Hepatic stellate cell (primary cell): ENCODE measurements around the gene RRP9.

Experiments
- DNase-seq: peaks from one replicate; pipeline ENCODE4 v3.0.0; 2011; ENCODE audit warnings: low spot score

RRP9 gene

DNA sequence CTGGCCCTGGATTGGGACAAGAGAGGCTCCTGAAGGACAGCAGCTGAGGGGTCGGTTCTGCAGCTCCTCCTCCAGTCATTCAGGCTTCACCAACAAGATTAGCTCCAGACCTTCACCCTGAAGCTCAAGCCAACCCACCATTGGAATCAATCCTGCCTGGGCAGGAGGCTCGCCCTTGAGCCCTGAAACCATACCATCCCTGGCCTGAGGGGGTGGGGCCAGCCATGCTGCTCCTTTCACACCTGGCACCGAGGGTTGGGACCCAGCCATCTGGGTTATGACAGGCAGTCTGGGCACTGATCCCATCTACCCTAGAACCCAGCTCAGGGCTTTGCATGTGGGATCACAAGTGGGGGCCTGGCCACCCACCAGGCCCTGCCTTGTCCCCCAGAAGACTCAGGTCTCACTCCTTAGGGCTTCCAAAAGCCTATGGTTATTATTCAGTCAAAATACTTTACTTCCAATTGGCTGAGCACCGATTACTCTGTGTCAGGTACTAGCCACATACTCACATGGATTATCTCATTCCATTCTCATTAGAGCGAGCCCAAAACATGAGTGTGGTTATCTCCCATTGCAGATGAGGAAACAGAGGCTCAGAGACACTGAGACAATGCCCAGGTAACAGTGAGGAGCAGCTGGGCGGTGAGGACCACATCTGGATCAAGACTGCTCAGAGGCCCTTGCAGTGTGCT, 29.0 kb upstream of the RRP9 start:
- no peak for DNase-seq

DNA sequence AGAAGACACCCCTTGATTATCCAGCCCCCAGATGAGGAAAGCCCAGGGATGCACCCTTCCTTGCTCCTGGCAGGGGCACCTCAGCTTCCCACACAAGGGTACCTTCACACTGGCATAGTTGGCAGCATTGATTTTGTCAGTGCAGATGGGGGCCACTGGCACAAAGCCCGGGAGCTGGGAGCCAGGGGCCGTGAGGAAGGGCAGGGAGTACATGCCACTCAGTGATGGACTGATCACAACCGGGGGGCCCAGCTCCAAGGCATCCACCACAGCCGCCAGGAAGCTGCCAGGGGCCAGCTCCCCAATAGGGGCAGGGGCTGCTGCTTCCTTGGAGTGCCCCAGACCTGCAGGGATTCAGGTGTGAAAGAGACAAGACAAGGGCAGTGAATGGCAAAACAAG, 28.1 kb upstream of the RRP9 start:
- no peak for DNase-seq

DNA sequence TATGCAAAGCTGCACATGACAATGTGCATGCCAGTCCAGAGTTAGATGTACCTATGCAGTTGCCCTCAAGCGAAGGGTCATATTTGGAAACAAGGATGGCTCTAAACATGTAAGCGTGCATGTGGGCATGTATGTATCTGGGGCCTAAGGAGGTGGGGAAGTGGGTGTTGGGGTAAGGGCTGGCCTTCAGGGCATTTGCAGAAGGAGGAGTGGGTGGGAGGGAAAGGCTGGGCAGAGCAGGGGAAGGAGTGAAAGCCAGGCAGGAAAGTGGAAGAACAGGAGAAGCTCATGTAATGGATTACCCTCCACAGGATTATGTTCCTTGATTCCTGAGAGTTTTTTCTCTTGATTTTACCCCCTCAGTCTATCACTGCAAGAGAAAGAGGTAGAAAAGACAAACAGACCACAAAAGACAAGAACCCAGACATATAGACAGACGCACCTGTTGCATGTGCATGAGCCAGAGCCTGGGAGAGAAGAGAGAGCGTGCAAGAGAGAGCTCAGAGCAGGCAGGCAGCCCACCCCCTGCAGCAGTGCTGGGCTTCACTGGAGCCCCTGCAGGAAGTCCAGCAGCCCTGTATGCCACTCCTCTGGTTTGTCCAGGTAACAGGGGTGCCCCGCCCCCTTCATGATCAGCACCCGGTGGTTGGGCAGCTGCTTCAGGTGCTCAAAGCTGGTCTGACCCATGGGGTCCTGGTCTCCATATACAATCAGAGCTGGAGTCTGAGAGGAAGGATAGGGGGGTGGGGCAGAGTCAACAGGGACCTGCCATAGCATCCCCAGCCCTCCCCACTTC, 27.4 kb upstream of the RRP9 start:
- no peak for DNase-seq

DNA sequence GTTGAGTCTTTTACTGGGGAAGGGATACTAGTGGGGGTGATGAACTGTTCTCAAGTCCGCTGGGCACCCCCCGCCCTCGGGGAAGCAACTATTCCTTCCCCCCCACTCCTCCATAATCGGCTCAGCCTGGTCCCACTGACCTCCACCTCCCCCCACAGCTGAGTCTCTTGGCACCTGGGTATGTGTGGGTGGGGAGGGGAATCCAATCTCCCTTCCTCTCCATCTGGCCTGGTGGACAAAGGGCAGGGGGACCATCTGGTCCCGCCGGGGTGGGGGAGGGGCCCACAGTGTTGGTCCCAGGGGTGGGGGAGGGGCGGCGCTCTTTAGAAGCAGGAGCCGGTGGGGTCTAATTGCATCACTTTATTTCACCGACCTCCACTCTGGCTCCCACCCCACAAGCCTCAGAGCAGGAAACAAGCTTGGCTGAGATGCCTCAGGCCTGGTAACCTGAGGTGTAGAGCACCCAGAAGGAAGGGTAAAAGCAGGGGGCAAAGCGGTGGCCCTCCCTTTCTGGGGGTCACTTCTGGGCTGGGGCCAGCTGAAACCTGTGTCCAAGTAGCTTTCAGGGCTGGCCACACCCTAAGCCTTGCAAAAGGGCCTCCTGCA, 26.6 kb upstream of the RRP9 start:
- no peak for DNase-seq

DNA sequence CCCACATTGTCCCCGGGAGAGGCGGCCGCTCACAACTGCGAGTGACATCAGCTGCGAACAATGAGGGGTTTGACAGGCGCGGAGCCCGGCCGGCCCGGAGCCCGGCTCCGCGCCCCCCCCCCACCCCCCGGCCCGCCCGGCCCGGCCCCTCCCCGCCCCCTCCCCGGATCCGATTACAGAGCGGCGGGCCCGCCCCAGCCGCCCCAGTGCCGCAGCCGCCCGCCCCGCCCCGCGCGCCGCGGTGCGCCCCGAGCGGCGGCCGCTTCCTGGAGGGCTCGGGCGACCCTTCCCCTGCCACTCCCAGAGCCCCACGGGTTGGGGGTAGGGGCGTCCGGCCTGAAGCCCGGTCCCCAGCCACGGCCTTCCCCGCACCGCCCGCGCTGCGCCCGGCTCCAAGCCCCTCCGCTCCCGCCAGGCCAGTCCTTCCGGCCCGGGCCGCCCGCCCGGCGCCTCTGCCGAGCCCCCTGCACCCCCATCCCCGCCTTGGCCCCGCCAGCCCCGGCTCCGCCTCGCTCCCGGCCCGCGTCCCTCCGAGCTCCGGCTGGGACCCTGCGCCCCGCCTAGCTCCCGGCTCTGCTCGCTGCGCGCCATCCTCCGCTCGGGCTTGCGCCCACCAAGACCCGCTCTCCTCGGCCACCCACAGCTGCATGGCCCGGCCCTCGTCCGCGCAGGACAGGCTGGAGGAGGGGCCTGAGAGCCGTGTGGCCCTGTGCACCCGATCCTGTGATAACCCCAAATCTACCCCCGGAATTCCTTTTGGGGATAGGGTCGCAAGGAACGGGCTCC, 25.9 kb upstream of the RRP9 start, which contains the start of gene PCBP4:
Gene PCBP4 (minus strand): TSS at position 71 of the 786 bp plus-strand sequence. CDS start 6,214 bp downstream, outside the sequence.
- peak; percentile 72 for DNase-seq

DNA sequence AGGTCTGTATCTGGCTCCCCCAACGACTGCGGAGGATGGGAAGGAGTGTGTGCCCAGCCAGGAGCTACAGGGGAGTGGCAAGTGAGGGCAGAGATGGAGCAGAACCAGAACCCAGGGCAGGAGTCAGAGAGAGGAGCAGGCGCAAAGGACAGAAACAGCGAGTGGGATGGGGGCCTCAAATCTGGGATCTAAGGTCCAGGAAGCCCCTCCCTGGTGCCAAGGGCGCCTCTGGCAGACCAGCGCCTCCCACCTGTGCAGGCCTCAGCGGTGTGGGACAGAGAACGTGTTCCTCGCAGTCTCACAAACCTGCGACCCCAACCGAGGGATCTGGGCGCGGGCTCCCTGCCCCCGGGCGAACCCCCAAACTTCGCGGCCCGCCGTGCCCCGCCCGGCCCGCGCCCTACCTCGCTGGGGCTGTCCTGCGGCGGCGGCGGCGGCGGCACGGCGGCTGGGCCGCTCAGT, 25.2 kb upstream of the RRP9 start:
- no peak for DNase-seq

DNA sequence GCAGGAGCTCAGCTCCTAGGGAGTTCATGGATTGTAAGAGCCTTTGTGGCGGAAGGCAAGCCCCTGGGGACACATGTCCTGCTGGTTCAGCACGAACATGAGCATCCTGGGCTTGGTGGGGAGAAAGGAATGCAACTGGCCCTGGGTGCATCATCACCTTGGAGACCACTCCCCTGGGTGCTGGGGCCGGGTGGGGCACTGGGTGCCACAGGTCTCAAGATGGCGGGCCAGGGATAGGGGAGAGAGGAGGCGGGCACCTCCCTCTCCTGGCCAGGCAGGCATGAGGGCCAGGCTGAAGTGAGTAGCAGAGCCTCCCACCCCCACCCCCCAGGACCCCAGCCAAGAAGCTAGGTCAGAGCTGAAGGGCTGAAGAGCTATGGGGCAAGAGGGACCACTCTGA, 24.8 kb upstream of the RRP9 start:
- no peak for DNase-seq

DNA sequence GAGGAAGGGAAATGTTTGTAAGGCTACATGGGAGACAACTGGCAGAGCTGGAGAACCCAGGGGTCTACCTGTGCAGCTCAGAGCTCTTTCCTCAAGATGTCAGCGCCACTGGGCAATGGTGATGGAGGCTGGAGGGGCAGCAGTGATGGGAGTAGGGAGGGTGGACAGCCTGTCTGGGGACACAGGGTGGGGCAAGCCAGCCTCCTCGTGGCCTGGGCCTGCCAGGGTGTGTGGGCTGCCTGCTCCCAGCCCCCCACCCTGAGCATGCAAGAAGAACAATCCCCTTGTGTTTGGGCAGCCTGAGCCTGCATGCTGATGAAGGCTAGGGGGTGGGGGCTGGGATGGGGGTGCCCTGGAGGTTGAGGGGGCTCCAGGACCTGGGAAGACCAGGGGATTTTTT, 24.3 kb upstream of the RRP9 start:
- DNase-seq, result no peak

DNA sequence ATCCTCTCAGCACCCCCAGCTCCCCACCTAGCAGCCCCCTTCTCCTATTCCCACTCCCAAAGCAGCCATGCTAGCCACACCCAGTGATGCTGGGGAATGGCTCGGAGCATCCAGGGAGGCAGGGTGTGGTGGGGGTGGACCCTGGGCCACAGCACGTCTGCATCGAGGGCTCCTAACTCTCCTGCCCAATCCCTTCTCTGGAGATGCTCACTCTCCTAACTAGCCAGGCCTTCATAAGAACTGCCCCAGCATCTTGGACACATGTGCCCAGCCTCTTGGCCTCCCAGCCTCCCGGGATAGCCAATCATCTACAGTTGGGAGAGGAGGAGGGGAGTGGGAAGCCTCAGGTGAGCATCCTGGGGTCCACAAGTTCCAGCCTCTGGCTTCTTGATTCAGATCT, 22.8 kb upstream of the RRP9 start:
- DNase-seq, result no peak

DNA sequence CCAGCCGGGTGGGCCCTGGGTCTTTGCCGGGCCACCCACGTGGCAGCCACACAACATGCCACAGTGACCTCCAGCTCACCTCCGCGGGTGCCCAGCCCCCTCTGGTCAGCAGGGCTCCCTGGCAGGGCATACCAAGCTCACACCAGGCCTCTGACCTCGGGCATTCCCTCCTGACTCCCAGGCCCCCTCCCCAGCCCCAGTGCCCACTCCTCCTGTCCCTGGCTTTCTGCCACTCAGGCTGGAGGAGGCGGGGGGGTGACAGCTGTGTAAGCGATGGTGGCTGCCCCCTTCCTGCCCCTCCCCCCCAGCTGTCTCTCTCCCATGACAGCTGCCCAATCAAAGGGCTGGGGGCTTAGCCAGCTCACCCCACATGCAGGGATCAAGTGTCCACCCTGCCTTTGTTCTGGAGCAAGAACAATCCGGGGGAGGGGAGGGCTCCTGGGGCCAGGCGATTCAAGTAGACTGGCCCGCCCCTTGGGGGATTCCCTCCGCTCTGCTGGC, 22.3 kb upstream of the RRP9 start:
- no peak for DNase-seq

DNA sequence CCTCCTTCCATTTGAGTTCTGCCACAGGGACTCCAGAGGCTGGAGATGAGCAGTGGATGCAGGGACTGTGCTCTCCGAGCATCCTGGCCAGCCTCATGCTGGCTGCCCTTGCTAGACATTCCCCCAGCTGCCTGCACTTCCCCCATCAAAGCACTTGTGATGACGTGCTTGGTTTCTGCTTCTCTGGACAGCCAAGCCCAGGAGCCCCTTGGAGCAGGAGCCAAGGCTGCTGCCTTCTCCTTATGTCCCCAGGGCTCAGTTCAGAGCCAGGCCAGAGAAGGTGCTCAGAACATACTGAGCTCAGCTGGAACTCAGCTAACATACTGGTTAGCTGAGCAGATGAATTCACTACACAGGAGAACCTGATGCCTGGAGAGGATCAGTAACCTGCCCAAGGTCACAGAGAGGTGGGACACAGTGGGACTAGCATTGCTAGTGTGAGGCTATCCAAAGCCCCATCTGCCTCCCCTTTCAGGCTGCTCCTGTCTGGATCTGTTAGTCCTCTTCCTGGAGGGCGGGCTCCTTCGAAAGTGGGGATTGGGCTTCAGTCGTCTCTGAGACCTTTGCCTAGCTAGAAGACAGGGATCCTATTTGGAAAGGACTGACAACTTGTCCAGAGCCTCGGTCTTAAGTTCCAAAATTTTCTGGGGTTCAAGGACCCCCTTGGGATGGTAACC, 21.3 kb upstream of the RRP9 start:
- DNase-seq, result no peak

DNA sequence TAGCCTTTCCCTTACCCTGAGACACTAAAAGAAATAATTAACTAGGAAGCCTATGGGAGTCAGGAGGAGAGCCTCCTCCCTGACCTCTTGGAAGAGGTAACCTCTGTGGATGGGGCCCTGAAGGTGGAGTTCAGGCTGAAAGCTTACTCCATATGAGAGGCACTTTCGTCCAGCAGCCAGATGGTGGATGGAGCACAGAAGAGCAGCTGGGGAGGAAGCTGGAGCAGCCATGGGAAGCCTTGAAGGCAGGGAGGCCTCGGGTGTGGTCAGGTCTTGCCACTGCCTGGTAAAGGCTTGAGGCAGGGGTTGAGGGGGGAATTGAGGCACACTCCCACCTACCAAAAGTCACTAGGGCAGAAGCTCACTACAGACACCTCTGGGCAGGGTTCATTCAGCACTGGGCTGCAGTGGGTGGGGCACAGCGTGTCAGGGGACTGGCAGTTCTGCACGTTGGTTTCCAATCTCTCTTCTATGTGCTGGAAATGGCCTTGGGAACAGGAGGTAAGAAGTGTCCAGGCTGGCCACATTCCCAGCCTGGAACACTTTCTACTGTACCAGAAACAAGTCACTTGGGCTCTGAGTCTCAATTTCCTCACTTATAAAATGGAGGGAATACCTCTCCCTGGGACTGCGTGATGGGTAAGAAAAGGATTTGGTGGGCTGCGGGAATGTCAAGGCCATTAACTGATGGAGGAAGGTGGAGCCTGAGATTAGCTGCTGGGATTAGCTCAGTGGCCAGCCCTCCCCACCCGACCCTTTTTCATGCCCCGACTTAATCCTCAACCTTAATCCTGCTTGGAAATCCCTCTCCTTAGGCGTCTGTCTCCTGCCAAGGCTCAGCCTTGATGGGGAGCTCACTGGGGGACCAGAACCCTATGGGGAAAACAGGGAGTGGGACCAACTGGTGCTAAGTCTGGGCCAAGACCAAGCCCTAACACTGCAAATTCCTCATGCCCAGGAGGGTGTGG, 20.2 kb upstream of the RRP9 start:
- no peak for DNase-seq

DNA sequence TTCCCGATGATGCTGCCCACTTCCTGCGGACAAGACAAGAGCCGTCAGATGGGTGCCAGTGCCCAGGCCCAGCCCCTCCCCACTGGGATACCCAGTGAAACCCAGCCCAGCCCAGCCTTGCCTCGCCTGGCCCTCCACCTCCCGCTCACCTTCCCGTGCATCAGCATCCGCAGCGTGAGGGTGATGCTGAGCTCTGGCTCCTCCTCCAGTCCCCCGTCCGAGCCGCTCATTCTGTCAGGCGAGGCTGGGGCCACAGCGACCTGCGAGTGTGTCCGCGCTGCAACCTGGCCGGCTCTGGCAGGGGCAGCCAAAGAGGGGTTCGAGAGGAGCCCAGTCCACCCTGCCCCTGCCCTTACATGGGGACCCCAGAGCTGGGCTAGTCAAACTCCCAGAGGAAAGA, 19.3 kb upstream of the RRP9 start:
- DNase-seq, result no peak

DNA sequence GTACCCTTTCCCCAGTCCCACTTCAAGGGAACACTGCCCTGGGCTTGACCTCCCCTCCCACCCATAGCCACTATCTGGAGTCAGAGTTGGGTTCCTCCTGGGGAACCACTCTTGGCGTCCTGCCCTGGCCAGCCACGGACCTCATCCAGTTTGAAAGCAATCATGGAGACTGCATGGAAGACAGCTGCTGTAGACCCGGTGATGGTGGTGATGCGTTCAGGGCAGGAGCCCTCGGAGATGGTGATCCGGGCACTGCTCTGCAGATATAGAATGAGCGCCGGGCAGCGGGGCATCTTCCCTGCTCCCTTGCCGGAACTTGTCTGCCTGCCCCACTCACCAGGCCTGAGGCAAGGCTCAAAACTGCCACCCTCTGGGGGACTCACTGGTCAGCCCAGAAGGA, 18.7 kb upstream of the RRP9 start:
- DNase-seq, result no peak

DNA sequence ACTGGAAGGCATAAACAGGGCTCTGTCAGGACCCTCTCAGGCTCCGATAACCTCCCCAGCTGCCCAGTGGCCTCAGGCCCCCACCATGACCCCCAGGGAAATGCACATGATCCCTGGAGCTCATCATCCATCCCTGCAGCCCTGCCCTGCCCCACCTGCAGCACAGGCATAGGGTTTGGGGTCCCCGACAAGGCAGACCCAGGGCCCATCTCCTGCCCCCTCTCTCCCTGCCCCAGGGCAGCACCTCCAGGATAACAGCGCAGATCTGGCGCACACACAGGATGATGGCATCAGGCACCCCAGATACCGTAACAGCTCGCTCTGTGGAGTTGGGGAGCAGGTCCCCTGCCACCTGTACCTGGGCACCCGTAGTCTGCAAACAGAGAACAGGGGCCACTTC, 17.9 kb upstream of the RRP9 start:
- no peak for DNase-seq

DNA sequence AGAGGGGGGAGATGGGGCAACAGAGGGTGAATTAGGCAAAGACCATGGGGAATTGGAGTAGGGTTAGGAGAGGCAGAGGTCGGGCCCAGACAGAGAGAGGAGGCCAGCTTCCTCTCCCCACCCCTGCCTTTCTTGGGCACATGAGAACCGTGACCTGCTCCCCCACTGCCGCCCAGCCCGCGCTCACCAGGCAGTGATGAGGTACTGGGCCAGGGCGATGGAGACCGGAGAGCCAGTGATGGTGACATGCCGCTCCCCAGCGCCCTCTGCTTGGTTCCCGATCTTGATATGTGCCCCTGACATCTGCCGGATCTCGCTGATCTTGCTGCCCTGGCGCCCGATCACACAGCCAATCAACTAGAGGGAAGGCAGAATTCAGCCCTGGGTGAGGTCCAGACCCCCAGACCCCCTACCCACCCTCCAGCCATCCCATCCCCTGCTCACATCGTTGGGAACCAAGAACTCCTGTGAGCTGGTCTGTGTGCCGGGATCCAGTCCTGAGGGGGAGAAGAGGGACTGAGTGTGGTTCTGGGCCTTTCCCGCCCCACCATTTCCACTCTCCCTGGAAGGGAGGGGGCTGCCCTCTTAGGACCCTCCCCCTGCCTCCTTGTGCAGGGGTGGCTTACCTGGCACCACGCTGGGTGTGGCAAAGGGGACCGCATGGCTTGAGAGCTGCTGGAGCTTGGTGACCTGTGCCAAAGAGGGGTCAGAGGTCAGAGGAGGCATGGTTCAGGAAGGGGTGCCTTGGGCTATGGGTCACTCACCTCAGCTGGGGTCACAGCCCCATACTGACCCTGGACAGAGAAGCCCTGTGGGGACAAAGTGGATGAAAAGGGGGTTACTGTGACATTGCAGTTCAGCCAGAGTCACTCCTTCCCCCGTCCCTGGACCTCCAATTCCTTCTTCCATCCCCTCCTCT, 17.2 kb upstream of the RRP9 start:
- DNase-seq, result no peak

DNA sequence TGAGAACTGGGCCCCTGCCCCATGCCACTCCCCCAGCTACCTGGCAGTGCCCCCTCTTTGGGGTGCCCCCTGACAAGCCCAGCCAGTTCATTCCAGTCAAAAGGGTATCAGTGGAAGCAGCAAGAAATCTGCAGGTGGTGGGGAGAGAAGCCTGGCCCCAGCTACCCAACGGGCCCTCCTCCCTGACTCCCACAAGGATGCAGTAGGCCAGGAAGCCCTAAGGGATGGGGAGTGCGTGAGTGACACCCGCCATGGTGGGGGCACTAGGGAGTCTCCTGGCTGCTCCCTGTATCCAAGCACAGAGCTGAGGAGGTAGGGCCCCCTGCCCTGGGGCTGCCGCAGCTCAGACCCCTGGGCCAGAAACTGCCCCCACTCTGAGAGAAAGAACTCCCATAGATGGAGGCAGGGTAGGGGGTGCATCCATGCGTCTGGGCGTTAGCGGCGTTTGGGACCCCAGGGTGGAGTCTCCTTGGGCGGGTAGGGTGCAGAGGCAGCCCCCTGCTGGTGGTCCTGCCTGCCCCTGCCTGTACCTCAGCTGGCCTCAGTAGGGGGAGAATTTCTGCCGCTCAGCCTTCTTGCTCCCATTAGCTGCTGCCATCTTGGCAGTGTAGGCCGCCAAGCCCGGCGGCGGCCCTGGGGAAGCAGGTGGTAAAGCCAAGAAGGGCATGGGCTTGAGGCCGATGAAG, 16.0 kb upstream of the RRP9 start:
- no peak for DNase-seq

DNA sequence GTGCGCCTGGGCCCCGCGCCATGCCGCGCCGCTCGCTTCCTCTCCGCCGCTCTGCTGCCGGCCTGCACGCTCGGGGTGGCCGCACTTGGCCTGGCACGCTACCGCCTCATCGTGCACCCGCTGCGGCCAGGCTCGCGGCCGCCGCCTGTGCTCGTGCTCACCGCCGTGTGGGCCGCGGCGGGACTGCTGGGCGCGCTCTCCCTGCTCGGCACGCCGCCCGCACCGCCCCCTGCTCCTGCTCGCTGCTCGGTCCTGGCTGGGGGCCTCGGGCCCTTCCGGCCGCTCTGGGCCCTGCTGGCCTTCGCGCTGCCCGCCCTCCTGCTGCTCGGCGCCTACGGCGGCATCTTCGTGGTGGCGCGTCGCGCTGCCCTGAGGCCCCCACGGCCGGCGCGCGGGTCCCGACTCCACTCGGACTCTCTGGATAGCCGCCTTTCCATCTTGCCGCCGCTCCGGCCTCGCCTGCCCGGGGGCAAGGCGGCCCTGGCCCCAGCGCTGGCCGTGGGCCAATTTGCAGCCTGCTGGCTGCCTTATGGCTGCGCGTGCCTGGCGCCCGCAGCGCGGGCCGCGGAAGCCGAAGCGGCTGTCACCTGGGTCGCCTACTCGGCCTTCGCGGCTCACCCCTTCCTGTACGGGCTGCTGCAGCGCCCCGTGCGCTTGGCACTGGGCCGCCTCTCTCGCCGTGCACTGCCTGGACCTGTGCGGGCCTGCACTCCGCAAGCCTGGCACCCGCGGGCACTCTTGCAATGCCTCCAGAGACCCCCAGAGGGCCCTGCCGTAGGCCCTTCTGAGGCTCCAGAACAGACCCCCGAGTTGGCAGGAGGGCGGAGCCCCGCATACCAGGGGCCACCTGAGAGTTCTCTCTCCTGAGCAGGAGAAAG, 14.4 kb upstream of the RRP9 start:
- peak; percentile 75 for DNase-seq
